HL-60 (cell line): ENCODE measurements around the gene FAM240B.

Experiments used
- DNase-seq, 2 experiments: peaks; one replicate each; pipeline ENCODE4 v3.0.0-alpha.2; 2010 to 2020; ENCODE audit warnings: low read depth in 1 of 2, low spot score in 1 of 2
- H3K27ac ChIP-seq: fragments of 250-450 bp; sonication (Bioruptor Pico); replicated peaks from 2 replicates; pipeline ENCODE4 v1.5.1; 2020; ENCODE audit warnings: mild to moderate bottlenecking, moderate library complexity
- H3K27me3 ChIP-seq: fragments of 250-450 bp; sonication (Bioruptor Pico); 2 replicates; pipeline ENCODE4 v1.5.1; 2021; ENCODE audit warnings: mild to moderate bottlenecking, moderate library complexity; ENCODE audit not compliant: insufficient read depth, poor library complexity, severe bottlenecking
- H3K4me3 ChIP-seq: replicated peaks from 2 replicates; pipeline ENCODE4 v1.5.1; 2011; ENCODE audit warnings: mild to moderate bottlenecking, control low read depth, low read length; ENCODE audit not compliant: insufficient read depth
- CTCF ChIP-seq: IDR thresholded peaks from one replicate; pipeline ENCODE4 v1.5.1; 2011; ENCODE audit warnings: low read length, control low read depth, inconsistent platforms; ENCODE audit not compliant: insufficient read depth
- GABPA ChIP-seq: IDR thresholded peaks from 2 replicates; pipeline ENCODE4 v1.6.1; 2012; ENCODE audit warnings: low read depth
- POLR2AphosphoS5 ChIP-seq: IDR thresholded peaks from 2 replicates; pipeline ENCODE4 v1.6.1; 2012; ENCODE audit warnings: low read depth
- REST ChIP-seq: IDR thresholded peaks from 2 replicates; pipeline ENCODE4 v1.6.1; 2012; ENCODE audit warnings: low read depth; ENCODE audit not compliant: insufficient replicate concordance
- SPI1 ChIP-seq: IDR thresholded peaks from 2 replicates; pipeline ENCODE4 v1.6.1; 2012; ENCODE audit warnings: low read depth, mild to moderate bottlenecking, borderline replicate concordance
- long read RNA-seq: library from polyadenylated mRNA; unstranded; transcript quantifications from one replicate; pipeline ENCODE4 v2.0.0, GENCODE V29; 2020

Gene FAM240B
- long read RNA-seq: 0 reads

- TF ChIP-seq POLR2AphosphoS5 (no peak), GABPA (no peak), CTCF (no peak), REST (no peak), SPI1 (no peak)
- DNase-seq: no peak
- Histone ChIP-seq H3K4me3 (no peak within 1 kb of the TSS), H3K27ac (no peak within 1 kb of the TSS), H3K27me3 (no peaks in the 10 kb centered on the region)
These were observed at the start of gene FAM240B for GRCh38 chr9:38720083-38720745. Gene FAM240B, minus strand, starts transcription at chr9:38720133. Its CDS starts 16,134 bp downstream, at chr9:38703999.

DNA sequence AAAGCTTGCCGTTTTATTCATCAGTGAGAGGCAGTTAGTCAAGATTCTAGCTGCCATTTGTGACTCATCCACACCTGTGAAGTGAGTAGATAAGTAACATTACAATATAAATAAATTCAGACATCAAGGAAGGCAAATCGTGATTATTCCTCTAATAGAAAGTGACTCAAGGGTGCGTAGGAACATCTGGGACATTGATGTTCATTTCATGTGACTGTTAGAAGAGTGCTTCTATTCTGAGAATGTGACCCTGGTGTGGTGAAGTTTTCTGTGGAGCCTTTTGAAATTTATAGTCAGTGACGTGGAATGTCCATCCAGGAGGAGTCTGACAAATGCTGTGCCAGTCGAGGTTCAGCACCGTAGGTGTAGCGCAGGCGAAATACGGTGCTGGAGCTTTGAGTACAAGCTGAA is 48.4 kb upstream of the FAM240B start:
- H3K4me3 ChIP-seq: no peak overlapping the region
- no peak for TF ChIP-seq CTCF
- TF ChIP-seq GABPA: no peak
- no peak for TF ChIP-seq POLR2AphosphoS5
- no peak for TF ChIP-seq SPI1
- no peak for TF ChIP-seq REST
- H3K27me3 ChIP-seq: no peaks in the 10 kb centered on the region
- no peak overlapping the region for H3K27ac ChIP-seq
- DNase-seq: no peak

GRCh38 chr9:38765101-38765500 is 45.2 kb upstream of the FAM240B start:
- no peak for TF ChIP-seq REST
- TF ChIP-seq POLR2AphosphoS5: no peak
- no peak for TF ChIP-seq GABPA
- no peak for TF ChIP-seq CTCF
- H3K27ac ChIP-seq: no peak overlapping the region
- no peaks in the 10 kb centered on the region for H3K27me3 ChIP-seq
- no peak overlapping the region for H3K4me3 ChIP-seq
- no peak for DNase-seq
